ENCODE measurements around the gene AQP2.

- TF ChIP-seq CTCF (IDR thresholded peaks at IDR 0.05) (no peak), POLR2A (IDR thresholded peaks at IDR 0.05) (no peak), POLR2AphosphoS5 (IDR thresholded peaks at IDR 0.05) (no peak)
Observed at GRCh38 chr12:49978125-49978524, 27.6 kb downstream of the AQP2 start.
